Heart right ventricle (tissue), 16 donors: Measurements from ENCODE around the gene NAXD. TPM values are rescaled to one million over a fixed set of nuclear protein-coding genes. Genes with fewer than 3 reads are reported as not detected.

Source experiments
- ATAC-seq, 8 donors: fragments of 200-7000 bp; cut with Tn5 transposase; one replicate each; pipeline ENCODE4 v1.9.1; 2020; ENCODE audit warnings: mild to moderate bottlenecking in 8 of 8, moderate library complexity in 8 of 8, moderate number of reproducible peaks in 1 of 8
- DNase-seq, 2 donors: peaks; one replicate each; pipeline ENCODE4 v3.0.0-alpha.2; 2020
- H3K27ac ChIP-seq, 10 donors: fragments of 200-600 bp; sonication (generic) in 2 of 10; one replicate each; pipeline versions ENCODE4 v1.5.0 to v1.8.0; 2020 to 2022; ENCODE audit warnings: mild to moderate bottlenecking in 3 of 10
- H3K27me3 ChIP-seq, 7 donors: fragments of 200-600 bp; one replicate each; pipeline ENCODE4 v1.8.0; 2021 to 2022; ENCODE audit warnings: mild to moderate bottlenecking in 2 of 7
- H3K36me3 ChIP-seq, 9 donors: fragments of 200-600 bp; sonication (generic) in 1 of 9; one replicate each; pipeline versions ENCODE4 v1.5.0 to v1.8.0; 2020 to 2022; ENCODE audit warnings: mild to moderate bottlenecking in 2 of 9
- H3K4me1 ChIP-seq, 9 donors: fragments of 200-600 bp; sonication (generic) in 1 of 9; one replicate each; pipeline versions ENCODE4 v1.5.0 to v1.8.0; 2020 to 2022; ENCODE audit warnings: mild to moderate bottlenecking in 4 of 9
- H3K4me3 ChIP-seq, 10 donors: fragments of 200-600 bp; sonication (generic) in 2 of 10; one replicate each; pipeline versions ENCODE4 v1.5.0 to v1.8.0; 2020 to 2022; ENCODE audit warnings: mild to moderate bottlenecking in 7 of 10, moderate library complexity in 2 of 10
- H3K9me3 ChIP-seq, 11 donors: fragments of 200-600 bp in 10 of 11; sonication (generic) in 2 of 11; one replicate each; pipeline versions ENCODE4 v1.5.0 to v1.8.0; 2013 to 2022; ENCODE audit warnings: mild to moderate bottlenecking in 2 of 11, control low read depth in 1 of 11, moderate library complexity in 1 of 11
- WGBS, 2 donors: extraction: QIAGEN DNeasy Blood & Tissue Kit; methylation state at CpG; one replicate each; pipeline ENCODE4 v1.1.7; 2013; ENCODE audit warnings: inconsistent platforms in 1 of 2; 5-methylcytosine and 5-hydroxymethylcytosine counted together
- intact Hi-C, 10 donors: fragments of 100-400 bp; cut with DNase I; formaldehyde crosslinking; loops; one replicate each; pipeline versions ENCODE4 v1.11.1 to v1.14.2; 2022
- polyA plus RNA-seq, 2 donors: library from polyadenylated mRNA; stranded (reverse); fragments of 200-250 nt; gene quantifications; one replicate each; pipeline ENCODE4 v1.2.3, GENCODE V29; 2013
- total RNA-seq, 10 donors: library from RNA; stranded (reverse); fragmentation: NEBNext Ultra II Directional in 3 of 10; extraction: Animal tissue kit (Norgen Biotek cat#: 25700) in 3 of 10; gene quantifications; one replicate each; pipeline versions ENCODE4 v1.2.1 to v1.2.4, GENCODE V29; 2021 to 2023
- TF ChIP-seq, protein P1 (sequence below), 9 donors: fragments of 200-600 bp; sonication (generic) in 2 of 9; IDR thresholded peaks; one replicate each; pipeline versions ENCODE4 v1.5.0 to v1.8.0; 2021 to 2022; ENCODE audit warnings: antibody characterized with exemption in 9 of 9, mild to moderate bottlenecking in 5 of 9, moderate library complexity in 1 of 9
- donor health status: Arrhythmogenic right ventricular cardiomyopathy.
- donor health status: ischemic (EF 13 %, LVEDD 7.1; RV severe dilation, severe dysfunction).
- donor health status: healthy with polysubstance abuse.
- donor health status: DM: no; HTN: yes; CAD: no.
- donor health status: DM: no; HTN: no; CAD: no.
- donor health status: ischemic (EF 25% LVEDD 6.9; RV normal size, moderate dysfunction).
- donor health status: ischemic (EF 25% LVEDD 5.7; RV mildly dilated, moderate dysfunction).
- donor health status: healthy.
- donor health status: DM: yes; HTN: yes; CAD: no.
- donor health status: Ischemic cardiomyopathy.
- donor health status: ischemic (EF 35%, LVEDD 5.7; RV mildly dilated, moderate dysfunction).
- donor health status: nonischemic (EF 11% LVEDD 7.7; RV severe dilation, severe dysfunction).
- donor health status: DM: yes; HTN: yes; CAD: no.
- donor health status: PGD.
- donor health status: ischemic (EF 29% LVEDD 5.4; RV normal size, mild dysfunction).
- donor health status: nonischemic (EF 23%, LVEDD 6.1; RV moderate dilation, normal function).

Gene NAXD
- total and polyA plus RNA-seq, 12 donors: 22.1 to 43.4 (median 27.8) TPM

GRCh38 chr13:110575322-110576069, 39.8 kb upstream of the NAXD start:
- ATAC-seq (peak in 7 of 8 donors; percentile 61 to 79 (median 65)), DNase-seq (peak; percentile 23 to 33)
- peaks cover 0 to 44% (median 28%) of the 10 kb centered on the region in 7 donors for H3K27me3 ChIP-seq
- H3K4me3 ChIP-seq: no peak overlapping the region
- H3K27ac ChIP-seq: no peak overlapping the region
- TF ChIP-seq, protein P1, sequence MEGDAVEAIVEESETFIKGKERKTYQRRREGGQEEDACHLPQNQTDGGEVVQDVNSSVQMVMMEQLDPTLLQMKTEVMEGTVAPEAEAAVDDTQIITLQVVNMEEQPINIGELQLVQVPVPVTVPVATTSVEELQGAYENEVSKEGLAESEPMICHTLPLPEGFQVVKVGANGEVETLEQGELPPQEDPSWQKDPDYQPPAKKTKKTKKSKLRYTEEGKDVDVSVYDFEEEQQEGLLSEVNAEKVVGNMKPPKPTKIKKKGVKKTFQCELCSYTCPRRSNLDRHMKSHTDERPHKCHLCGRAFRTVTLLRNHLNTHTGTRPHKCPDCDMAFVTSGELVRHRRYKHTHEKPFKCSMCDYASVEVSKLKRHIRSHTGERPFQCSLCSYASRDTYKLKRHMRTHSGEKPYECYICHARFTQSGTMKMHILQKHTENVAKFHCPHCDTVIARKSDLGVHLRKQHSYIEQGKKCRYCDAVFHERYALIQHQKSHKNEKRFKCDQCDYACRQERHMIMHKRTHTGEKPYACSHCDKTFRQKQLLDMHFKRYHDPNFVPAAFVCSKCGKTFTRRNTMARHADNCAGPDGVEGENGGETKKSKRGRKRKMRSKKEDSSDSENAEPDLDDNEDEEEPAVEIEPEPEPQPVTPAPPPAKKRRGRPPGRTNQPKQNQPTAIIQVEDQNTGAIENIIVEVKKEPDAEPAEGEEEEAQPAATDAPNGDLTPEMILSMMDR (IDR thresholded peaks at IDR 0.05): peak in 7 of 9 donors; percentile 7 to 39 (median 19)
- peaks cover 0 to 13% (median 0%) of the 10 kb centered on the region in 9 donors for H3K4me1 ChIP-seq
- WGBS, 2 donors: 37 to 51% methylated on average over 15 of the region's 15 CpGs
- H3K36me3 ChIP-seq: no peaks in the 10 kb centered on the region
- H3K9me3 ChIP-seq: no peaks in the 10 kb centered on the region
- intact Hi-C loops: loop anchor here in 5 of 10 donors (5.0 to 10.0 kb wide), 4 partner anchors 111 to 121 kb away; no protein-coding TSS in a partner anchor

DNA sequence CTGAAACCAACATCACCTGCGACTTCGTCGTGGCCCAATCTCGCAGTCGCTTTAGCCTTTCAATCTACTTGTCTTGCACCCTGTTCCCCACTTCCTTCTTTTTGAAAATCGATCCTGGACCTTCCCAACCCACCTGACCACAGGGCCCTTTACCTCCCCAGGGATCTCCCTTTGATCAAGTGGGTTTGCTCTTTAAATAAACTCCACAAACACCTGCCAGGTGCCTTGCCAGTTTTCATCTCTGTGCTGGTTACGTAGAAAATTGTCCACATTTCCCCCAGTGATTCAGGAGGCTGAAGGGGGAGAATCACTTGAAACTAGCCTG, 39.3 kb upstream of the NAXD start:
- intact Hi-C loops: loop anchor here in 5 of 10 donors (5.0 to 10.0 kb wide), 4 partner anchors 111 to 121 kb away; no protein-coding TSS in a partner anchor
- WGBS, 2 donors: 78 to 80% methylated on average over 7 of the region's 7 CpGs
- Histone ChIP-seq H3K9me3 (no peaks in the 10 kb centered on the region), H3K27me3 (peaks cover 0 to 44% (median 24%) of the 10 kb centered on the region in 7 donors), H3K4me1 (peaks cover 0 to 16% (median 0%) of the 10 kb centered on the region in 9 donors), H3K27ac (no peak overlapping the region), H3K36me3 (no peaks in the 10 kb centered on the region), H3K4me3 (no peak overlapping the region)
- DNase-seq (no peak), ATAC-seq (no peak)
- TF ChIP-seq, protein P1 (IDR thresholded peaks at IDR 0.05): no peak

DNA sequence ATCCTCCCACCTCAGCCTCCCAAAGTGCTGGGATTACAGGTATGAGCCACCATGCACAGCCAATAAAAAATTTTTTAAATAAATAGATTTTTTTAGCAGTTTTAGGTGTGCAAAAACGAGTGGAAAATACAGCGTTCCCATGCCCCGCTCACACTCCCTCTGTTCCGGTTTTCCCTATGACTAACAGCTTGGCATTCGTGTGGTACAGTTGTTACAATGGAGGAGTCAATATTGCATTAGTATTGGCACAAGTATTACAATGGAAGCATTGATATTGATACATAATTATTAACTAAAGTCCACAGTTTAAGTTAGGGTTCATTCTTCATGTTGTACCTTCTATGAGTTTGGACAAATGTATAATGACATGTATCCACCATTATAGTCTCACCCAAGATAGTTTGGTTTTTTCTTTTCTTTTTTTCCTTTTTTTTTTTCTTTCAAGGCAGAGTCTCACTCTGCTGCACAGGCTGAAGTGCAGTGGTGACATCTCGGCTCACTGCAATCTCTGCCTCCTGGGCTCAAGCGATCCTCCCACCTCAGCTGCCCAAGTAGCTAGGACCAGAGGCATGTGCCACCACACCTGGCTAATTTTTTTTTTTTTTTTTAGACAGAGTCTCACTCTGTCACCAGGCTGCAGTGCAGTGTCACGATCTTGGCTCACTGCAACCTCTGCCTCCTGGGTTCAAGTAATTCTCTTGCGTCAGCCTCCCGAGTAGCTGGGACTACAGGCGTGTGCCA, 38.4 kb upstream of the NAXD start:
- no peak for DNase-seq
- no peak overlapping the region for H3K27ac ChIP-seq
- H3K4me3 ChIP-seq: no peak overlapping the region
- TF ChIP-seq, protein P1 (IDR thresholded peaks at IDR 0.05): no peak
- intact Hi-C loops: loop anchor here in 5 of 10 donors (5.0 to 10.0 kb wide), 4 partner anchors 112 to 122 kb away; no protein-coding TSS in a partner anchor
- H3K36me3 ChIP-seq: no peaks in the 10 kb centered on the region
- peaks cover 0 to 16% (median 0%) of the 10 kb centered on the region in 9 donors for H3K4me1 ChIP-seq
- no peaks in the 10 kb centered on the region for H3K9me3 ChIP-seq
- H3K27me3 ChIP-seq: peaks cover 0 to 37% (median 15%) of the 10 kb centered on the region in 7 donors
- WGBS, 2 donors: 86 to 89% methylated on average over 11 of the region's 11 CpGs
- ATAC-seq: no peak

GRCh38 chr13:110578363-110578762, 37.0 kb upstream of the NAXD start:
- TF ChIP-seq, protein P1 (IDR thresholded peaks at IDR 0.05): no peak
- peaks cover 0 to 24% (median 4%) of the 10 kb centered on the region in 7 donors for H3K27me3 ChIP-seq
- H3K4me3 ChIP-seq: no peak overlapping the region
- H3K9me3 ChIP-seq: no peaks in the 10 kb centered on the region
- ATAC-seq: peak in 2 of 8 donors; percentile 28 to 39
- no peaks in the 10 kb centered on the region for H3K36me3 ChIP-seq
- peaks cover 0 to 16% (median 0%) of the 10 kb centered on the region in 9 donors for H3K4me1 ChIP-seq
- WGBS, 2 donors: 71 to 75% methylated on average over 10 of the region's 10 CpGs
- no peak overlapping the region for H3K27ac ChIP-seq
- intact Hi-C loops: loop anchor here in 5 of 10 donors (5.0 to 10.0 kb wide), 4 partner anchors 114 to 124 kb away; no protein-coding TSS in a partner anchor
- no peak for DNase-seq
